HUDEP-2 (cell line): ENCODE results near the gene ZNF541.

Source experiments
- DNase-seq, 76 experiments: peaks; one replicate each; lab custom pipeline; 2025; ENCODE audit not compliant: unreplicated experiment in 76 of 76; lab: John Stamatoyannopoulos, UW

The ZNF541 gene

DNA sequence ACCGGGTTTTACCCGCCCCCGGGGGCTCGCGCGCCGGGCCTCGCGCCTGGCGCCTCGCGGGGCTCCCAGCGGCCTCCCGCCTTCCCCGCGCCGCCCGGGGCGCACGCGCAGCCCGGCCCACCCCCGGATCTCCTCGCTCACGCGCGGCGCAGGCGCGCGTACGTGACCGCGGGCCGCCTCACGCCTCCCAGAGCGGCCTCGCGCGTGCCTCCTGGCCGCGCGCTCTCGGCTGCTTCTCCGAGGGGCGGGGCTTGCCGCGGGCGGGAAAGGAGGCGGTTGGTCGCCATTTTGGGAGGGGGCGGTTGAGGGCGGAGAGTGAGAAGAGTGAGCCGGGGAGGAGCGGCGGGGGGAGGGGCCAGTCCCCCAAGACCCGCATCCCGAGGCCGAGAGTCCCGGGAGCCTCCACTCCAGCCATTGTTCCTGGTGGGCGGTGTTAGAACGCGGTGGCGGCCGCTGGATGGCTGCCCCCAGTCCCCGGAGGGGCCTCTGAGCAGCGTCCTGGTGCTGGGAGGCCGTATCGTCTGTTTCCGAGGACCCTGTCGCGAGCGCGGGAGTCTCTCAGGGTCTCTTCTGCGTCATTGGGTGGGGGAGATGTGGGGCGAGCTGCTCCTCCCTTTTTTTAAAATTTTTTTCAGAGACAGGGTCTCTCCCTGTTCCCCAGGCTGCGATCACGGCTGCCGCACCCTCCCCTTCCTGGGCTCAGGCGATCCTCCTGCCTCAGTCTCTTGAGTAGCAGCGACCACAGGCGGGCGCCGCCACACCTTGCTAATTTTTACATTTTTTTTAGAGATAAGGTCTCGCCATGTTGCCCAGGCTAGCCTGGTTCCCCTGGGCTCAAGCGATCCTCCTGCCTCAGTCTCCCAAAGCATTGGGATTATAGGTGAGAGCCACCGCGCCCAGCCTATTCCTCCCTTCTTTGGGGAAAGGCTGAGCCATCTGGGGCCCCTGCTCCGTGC is at the start of gene ZNF541:
Gene ZNF541 (minus strand): TSS at position 78 of the 956 bp plus-strand sequence. CDS start 17,292 bp downstream, outside the sequence.
- DNase-seq, result peak in 62 of 76 experiments; percentile 9 to 92 (median 78)

GRCh38 chr19:47619763-47620162 is 46.8 kb upstream of the ZNF541 start:
- DNase-seq, result no peak

- no peak for DNase-seq
These were observed 45.8 kb upstream of the ZNF541 start for GRCh38 chr19:47618771-47619170.

GRCh38 chr19:47615714-47616113 is 42.8 kb upstream of the ZNF541 start:
- DNase-seq, result no peak

- DNase-seq, result no peak
These were observed 42.3 kb upstream of the ZNF541 start for GRCh38 chr19:47615230-47615629.

DNA sequence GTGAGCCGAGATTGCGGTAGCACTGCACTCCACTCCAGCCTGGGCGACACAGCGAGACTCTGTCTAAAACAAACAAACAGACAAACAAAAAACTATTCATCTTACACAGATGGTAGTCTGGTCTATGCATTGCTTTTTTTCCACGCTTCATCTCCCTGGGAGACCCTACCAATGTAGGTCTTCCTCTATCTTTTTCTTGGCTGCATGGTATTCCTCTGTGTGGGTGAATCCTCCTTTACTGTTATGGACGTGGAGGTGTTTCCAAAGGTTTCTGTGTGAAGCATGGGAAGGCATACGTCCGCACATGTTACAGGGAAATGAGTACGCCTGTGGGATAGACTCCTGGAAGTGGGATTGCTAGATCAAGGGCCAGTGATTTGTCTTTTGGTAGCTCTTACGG is 41.6 kb upstream of the ZNF541 start:
- no peak for DNase-seq

DNA sequence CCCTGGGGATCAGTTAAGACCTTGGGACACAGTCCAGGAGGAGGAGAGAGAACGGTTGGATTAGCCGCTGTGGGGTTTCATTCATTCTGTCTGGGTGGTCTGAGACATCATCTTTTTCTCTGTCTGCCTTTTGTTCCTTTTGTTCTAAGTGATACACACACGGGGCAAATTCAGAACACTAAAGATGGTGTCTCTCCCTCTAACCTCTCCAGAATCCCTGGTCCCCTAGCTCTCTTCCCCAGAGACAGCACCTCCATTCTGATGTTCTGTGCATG is 41.0 kb upstream of the ZNF541 start:
- DNase-seq, result no peak

GRCh38 chr19:47613165-47614020 is 40.4 kb upstream of the ZNF541 start:
- DNase-seq, result no peak

- no peak for DNase-seq
These were observed 38.0 kb upstream of the ZNF541 start for GRCh38 chr19:47610902-47611301.

GRCh38 chr19:47609906-47610894 is 37.3 kb upstream of the ZNF541 start:
- peak in 35 of 76 experiments; percentile 9 to 50 (median 32) for DNase-seq

DNA sequence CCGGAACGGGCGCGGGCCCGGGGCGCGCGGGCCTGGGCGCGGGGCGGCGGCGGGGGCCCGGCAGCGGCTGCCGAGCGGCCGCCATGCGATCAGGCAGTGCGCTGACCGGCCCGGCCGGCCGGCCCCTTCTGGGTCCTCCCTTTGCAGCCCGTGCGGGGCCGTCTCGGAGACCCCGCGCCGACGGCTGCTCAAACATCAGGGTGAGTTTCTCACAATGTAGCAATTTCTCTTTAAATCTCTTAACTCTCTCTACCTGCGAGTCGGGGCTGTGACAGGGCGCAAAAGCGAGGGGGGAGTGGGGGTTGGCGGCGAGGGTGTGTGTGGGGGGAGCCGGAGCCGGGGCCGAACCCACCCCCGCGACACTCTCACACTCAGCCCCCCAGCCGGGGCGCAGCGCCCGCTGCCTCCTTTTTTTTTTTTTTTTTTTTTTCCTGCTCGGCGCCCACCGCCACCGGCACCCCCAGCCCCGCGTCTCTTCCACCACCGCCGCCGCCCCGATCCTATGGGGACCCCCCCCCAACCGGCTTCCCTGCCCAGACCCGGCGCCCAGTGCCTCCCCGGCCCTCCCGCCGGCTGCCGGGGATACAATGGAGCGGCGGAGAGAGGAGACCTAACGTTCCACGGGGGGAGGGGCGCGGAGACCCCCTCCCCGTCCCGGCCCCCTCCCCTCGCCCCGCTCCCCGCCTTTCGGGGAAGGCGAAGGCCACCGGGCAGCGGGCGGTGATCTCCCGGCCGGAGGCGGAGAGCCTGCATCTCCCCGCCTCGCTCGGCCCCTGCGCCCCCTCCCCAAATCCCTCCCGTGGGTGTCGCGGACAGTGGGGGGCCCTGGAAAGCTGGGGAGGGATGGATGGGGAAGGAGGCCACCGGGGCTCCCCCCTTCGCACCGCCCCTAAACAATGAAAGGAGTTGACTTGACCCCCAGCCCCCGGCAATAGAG is 36.3 kb upstream of the ZNF541 start, which contains the start of gene BICRA:
Gene BICRA (plus strand): TSS at position 166 of the 937 bp plus-strand sequence. CDS start 64,441 bp downstream, outside the sequence.
- DNase-seq, result peak in 72 of 76 experiments; percentile 22 to 93 (median 78)

DNA sequence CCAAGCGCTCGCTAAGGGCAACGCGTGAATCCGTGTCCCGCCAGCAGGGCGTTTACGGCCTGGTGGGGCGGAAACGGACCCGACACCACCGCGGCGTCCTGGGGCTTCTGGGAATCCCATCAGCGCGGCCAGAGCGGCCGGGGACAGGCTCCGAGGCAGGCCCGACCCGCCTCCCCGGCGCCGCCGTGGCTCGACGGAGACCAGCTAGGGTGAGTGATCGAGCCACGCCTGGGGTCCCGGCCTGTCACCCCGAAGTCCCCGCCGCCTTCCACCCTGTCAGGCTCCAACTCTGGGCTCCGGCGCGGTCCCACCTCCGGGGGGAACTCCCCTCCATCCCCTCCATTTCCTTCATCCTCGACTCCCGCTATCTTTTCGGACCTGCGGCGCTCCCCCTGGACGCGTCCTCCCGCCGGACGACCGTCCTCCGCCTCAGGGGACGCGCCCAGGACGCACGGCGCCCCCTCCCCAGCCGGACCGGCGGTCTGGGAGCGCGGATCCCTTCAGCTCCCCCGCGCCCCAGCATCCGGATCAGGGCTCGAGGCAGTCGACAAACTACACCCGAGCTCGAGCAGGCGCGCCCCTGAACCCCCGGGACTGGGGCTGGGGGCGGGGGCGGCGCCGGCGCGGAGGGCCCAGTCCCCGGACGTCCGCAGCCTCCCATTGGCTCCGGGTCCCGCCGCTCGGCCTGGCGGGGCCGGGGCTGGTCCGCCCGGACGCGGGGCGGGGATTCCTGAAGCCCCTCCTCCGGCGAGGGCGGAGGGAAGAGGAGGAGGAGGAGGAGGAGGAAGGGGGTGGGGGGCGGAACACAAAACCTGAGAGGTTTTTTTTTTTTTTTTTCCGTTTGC is 35.3 kb upstream of the ZNF541 start:
- DNase-seq, result peak; percentile 22 to 98 (median 93)

GRCh38 chr19:47607564-47608073 is 34.7 kb upstream of the ZNF541 start:
- no peak for DNase-seq

DNA sequence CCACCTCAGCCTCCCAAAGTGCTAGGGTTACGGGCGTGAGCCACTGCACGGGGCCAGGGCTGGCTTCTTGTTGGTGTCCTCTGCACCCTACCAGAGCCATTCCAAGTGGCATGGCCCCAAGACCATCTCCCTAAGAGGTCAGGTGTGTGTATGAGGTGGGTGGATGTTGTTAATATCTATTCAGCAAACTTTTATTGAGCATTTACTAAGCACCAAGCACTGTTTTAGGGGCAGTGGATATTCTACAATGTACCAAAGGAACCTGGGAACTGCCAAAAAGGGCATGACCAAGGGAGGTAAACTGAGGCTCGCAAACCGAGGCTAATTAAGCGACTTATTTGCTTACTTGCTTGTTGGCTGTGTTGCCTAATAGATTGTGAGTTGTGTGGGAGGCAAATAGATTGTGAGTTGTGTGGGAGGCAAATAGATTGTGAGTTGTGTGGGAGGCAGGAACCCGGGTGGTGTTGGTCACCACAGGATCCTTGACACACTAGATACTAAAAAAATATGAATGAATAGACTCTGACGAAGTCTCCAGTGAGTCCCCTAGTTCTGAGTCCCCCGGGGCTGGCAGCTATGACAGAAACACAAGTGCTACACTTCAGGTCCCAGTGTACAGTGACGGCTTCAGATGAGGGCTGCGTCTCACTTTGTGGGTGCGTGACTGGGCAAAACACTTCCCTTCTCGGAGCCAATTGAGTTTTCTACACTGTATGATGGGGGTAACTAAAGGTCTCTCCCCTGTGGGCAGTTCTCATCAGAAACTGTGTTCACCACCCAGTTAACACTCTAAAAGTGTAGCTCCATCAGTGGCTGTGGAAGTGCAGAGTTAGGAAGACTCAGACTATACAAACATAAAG is 31.0 kb upstream of the ZNF541 start:
- peak in 23 of 76 experiments; percentile 8 to 59 (median 24) for DNase-seq

DNA sequence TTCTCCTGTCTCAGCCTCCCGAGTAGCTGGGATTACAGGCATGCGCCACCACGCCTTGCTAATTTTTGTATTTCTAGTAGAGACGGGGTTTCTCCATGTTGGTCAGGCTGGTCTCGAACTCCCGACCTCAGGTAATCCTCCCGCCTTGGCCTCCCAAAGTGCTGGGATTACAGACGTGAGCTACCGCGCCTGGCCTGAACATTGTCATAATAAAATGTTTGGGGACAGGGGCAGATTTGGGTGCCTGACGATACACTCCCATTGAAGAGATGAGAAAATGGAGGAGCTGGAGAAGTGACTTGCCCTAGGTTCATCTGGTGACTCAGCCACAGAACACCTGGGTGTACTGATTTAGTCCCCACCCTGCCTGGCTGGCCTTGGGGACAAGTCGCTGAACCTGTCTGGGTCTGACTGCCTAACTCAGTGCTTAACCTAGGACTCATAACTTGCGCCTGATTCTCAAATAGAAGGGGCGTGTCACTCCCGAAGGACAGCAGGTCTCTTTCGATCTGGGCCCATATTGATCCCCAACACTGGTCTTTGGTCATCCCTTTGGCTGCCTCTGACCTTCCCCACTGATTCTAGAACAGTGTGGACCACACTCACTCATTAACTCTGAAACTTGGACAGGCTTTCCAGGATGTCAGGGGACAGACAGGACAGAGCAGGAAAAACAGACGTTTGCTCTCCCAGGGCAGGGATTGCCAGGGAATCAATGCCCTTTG is 28.4 kb upstream of the ZNF541 start:
- peak in 1 of 76 experiments; percentile 6 for DNase-seq
